H7 (cell line): Measurements from ENCODE around the gene DRAM1. TPM values are rescaled to one million over a fixed set of nuclear protein-coding genes. Genes with fewer than 3 reads are reported as not detected.
"Not testable (repeated sequence)": the region's sequence is repeated elsewhere in the genome, so short reads cannot be mapped to it uniquely, and the experiment has no call there.

Experiments
- DNase-seq: peaks from one replicate; pipeline ENCODE4 v3.0.0; 2012
- H3K27me3 ChIP-seq: 2 replicates; pipeline ENCODE4 v1.6.0; 2011; ENCODE audit warnings: mild to moderate bottlenecking, low read length; ENCODE audit not compliant: control insufficient read depth, insufficient read depth
- H3K36me3 ChIP-seq: replicated peaks from 2 replicates; pipeline ENCODE4 v1.5.1; 2011; ENCODE audit warnings: low read length; ENCODE audit not compliant: control insufficient read depth, insufficient read depth
- H3K4me3 ChIP-seq: 2 replicates; pipeline ENCODE4 v1.5.1; 2011; ENCODE audit warnings: low read depth, mild to moderate bottlenecking, control low read depth, low read length, moderate library complexity; ENCODE audit not compliant: insufficient read depth
- total RNA-seq: library from RNA; depleted of rRNA; stranded (reverse); fragments of >200 nt; shearing (Covaris generic); gene quantifications from 2 replicates; pipeline ENCODE4 v1.2.3, GENCODE V29; 2014

Gene DRAM1
- total RNA-seq, 1 experiment from 2014 or later, result 1.0 TPM

- Histone ChIP-seq H3K4me3 (no peak overlapping the region), H3K27me3 (no peaks in the 10 kb centered on the region), H3K36me3 (no peaks in the 10 kb centered on the region)
- no peak for DNase-seq
Measured at GRCh38 chr12:101909646-101910045, 32.3 kb downstream of the DRAM1 start.

- Histone ChIP-seq H3K4me3 (no peak overlapping the region), H3K27me3 (no peaks in the 10 kb centered on the region), H3K36me3 (no peaks in the 10 kb centered on the region)
- no peak for DNase-seq
Measured at GRCh38 chr12:101915841-101916240, 38.5 kb downstream of the DRAM1 start.

GRCh38 chr12:101918805-101919204, 41.4 kb downstream of the DRAM1 start:
- not testable (repeated sequence) for DNase-seq, H3K27me3 ChIP-seq

GRCh38 chr12:101919447-101919846, 42.1 kb downstream of the DRAM1 start:
- Histone ChIP-seq H3K27me3 (no peaks in the 10 kb centered on the region), H3K36me3 (no peaks in the 10 kb centered on the region), H3K4me3 (no peak overlapping the region)
- no peak for DNase-seq

More at GRCh38 chr12:101918805-101919204, 41.4 kb downstream of the DRAM1 start:
- H3K36me3 ChIP-seq, H3K4me3 ChIP-seq: not testable (repeated sequence)

GRCh38 chr12:101920906-101921305, 43.5 kb downstream of the DRAM1 start:
- no peaks in the 10 kb centered on the region for H3K36me3 ChIP-seq
- DNase-seq, result no peak
- H3K4me3 ChIP-seq, result no peak overlapping the region
- H3K27me3 ChIP-seq, result no peaks in the 10 kb centered on the region

GRCh38 chr12:101923045-101923718, 45.8 kb downstream of the DRAM1 start:
- H3K4me3 ChIP-seq, result no peak overlapping the region
- H3K36me3 ChIP-seq, result no peaks in the 10 kb centered on the region
- no peak for DNase-seq
- no peaks in the 10 kb centered on the region for H3K27me3 ChIP-seq

- peak; percentile 13 for DNase-seq
- Histone ChIP-seq H3K4me3 (no peak overlapping the region), H3K36me3 (no peaks in the 10 kb centered on the region), H3K27me3 (no peaks in the 10 kb centered on the region)
Measured at GRCh38 chr12:101924618-101925017, 47.2 kb downstream of the DRAM1 start.

- Histone ChIP-seq H3K36me3 (no peaks in the 10 kb centered on the region), H3K27me3 (no peaks in the 10 kb centered on the region), H3K4me3 (no peak overlapping the region)
- no peak for DNase-seq
Measured at GRCh38 chr12:101925361-101925760, 48.0 kb downstream of the DRAM1 start.

GRCh38 chr12:101925935-101926334, 48.6 kb downstream of the DRAM1 start:
- DNase-seq, result no peak
- no peaks in the 10 kb centered on the region for H3K27me3 ChIP-seq
- H3K36me3 ChIP-seq, result no peaks in the 10 kb centered on the region
- H3K4me3 ChIP-seq, result no peak overlapping the region

- Histone ChIP-seq H3K4me3 (no peak overlapping the region), H3K36me3 (no peaks in the 10 kb centered on the region), H3K27me3 (no peaks in the 10 kb centered on the region)
- no peak for DNase-seq
Measured at GRCh38 chr12:101927036-101927435, 49.7 kb downstream of the DRAM1 start.

- no peak overlapping the region for H3K4me3 ChIP-seq
- no peaks in the 10 kb centered on the region for H3K36me3 ChIP-seq
- no peak for DNase-seq
Measured at GRCh38 chr12:101927999-101928398, 50.6 kb downstream of the DRAM1 start.

GRCh38 chr12:101928556-101928955, 51.2 kb downstream of the DRAM1 start:
- no peaks in the 10 kb centered on the region for H3K27me3 ChIP-seq
- H3K4me3 ChIP-seq, result no peak overlapping the region
- DNase-seq, result no peak
- no peaks in the 10 kb centered on the region for H3K36me3 ChIP-seq

More at GRCh38 chr12:101927999-101928398, 50.6 kb downstream of the DRAM1 start:
- no peaks in the 10 kb centered on the region for H3K27me3 ChIP-seq

GRCh38 chr12:101929365-101930041, 52.1 kb downstream of the DRAM1 start:
- H3K4me3 ChIP-seq, result no peak overlapping the region
- no peak for DNase-seq
- H3K36me3 ChIP-seq, result no peaks in the 10 kb centered on the region
- H3K27me3 ChIP-seq, result no peaks in the 10 kb centered on the region

GRCh38 chr12:101931498-101932326, 54.3 kb downstream of the DRAM1 start:
- no peaks in the 10 kb centered on the region for H3K27me3 ChIP-seq
- H3K36me3 ChIP-seq, result no peaks in the 10 kb centered on the region
- DNase-seq, result no peak
- no peak overlapping the region for H3K4me3 ChIP-seq
